HG03460 (cell line): ENCODE measurements around the gene ZNF385D.
"Not testable (repeated sequence)": the region's sequence is repeated elsewhere in the genome, so short reads cannot be mapped to it uniquely, and the experiment has no call there.

Experiments
- ATAC-seq: cut with Tn5 transposase; IDR thresholded peaks from one replicate; pipeline ENCODE4 v1.9.1; 2021; ENCODE audit not compliant: unreplicated experiment

The ZNF385D gene

GRCh38 chr3:21524133-21524532 lies 226.9 kb downstream of the ZNF385D start:
- ATAC-seq: no peak

- no peak for ATAC-seq
Observed at GRCh38 chr3:21520106-21520963, 230.7 kb downstream of the ZNF385D start.

- no peak for ATAC-seq
Observed at GRCh38 chr3:21517184-21517583, 233.8 kb downstream of the ZNF385D start.

GRCh38 chr3:21515417-21515816 lies 235.6 kb downstream of the ZNF385D start:
- ATAC-seq: no peak

GRCh38 chr3:21509731-21510470 lies 241.1 kb downstream of the ZNF385D start:
- no peak for ATAC-seq

- ATAC-seq: no peak
Observed at GRCh38 chr3:21508246-21508645, 242.8 kb downstream of the ZNF385D start.

- ATAC-seq: no peak
Observed at GRCh38 chr3:21505711-21506460, 245.1 kb downstream of the ZNF385D start.

GRCh38 chr3:21502656-21503055 lies 248.4 kb downstream of the ZNF385D start:
- no peak for ATAC-seq

GRCh38 chr3:21500834-21501233 lies 250.2 kb downstream of the ZNF385D start:
- no peak for ATAC-seq

- ATAC-seq: not testable (repeated sequence)
Observed at GRCh38 chr3:21490671-21491070, 260.3 kb downstream of the ZNF385D start.

GRCh38 chr3:21487520-21487919 lies 263.5 kb downstream of the ZNF385D start:
- ATAC-seq: no peak

- ATAC-seq: not testable (repeated sequence)
Observed at GRCh38 chr3:21486024-21486935, 264.7 kb downstream of the ZNF385D start.

GRCh38 chr3:21484828-21485144 lies 266.2 kb downstream of the ZNF385D start:
- ATAC-seq: no peak

GRCh38 chr3:21484057-21484827 lies 266.8 kb downstream of the ZNF385D start:
- no peak for ATAC-seq

- no peak for ATAC-seq
Observed at GRCh38 chr3:21481991-21482390, 269.0 kb downstream of the ZNF385D start.

GRCh38 chr3:21477541-21478288 lies 273.3 kb downstream of the ZNF385D start:
- ATAC-seq: no peak

GRCh38 chr3:21466476-21466875 lies 284.5 kb downstream of the ZNF385D start:
- no peak for ATAC-seq

- no peak for ATAC-seq
Observed at GRCh38 chr3:21464746-21465145, 286.3 kb downstream of the ZNF385D start.

GRCh38 chr3:21463319-21463718 lies 287.7 kb downstream of the ZNF385D start:
- ATAC-seq: no peak
